ENCODE results near the gene C1orf87.

Gene C1orf87

GRCh38 chr1:60049188-60049587 lies 24.4 kb downstream of the C1orf87 start:
- Histone ChIP-seq H3K36me3 (no peaks in the 10 kb centered on the region), H3K4me1 (no peaks in the 10 kb centered on the region), H3K27me3 (no peaks in the 10 kb centered on the region), H3K27ac (no peak overlapping the region), H3K9me3 (peaks cover 0 to 18% (median 3%) of the 10 kb centered on the region in 3 donors), H3K4me3 (no peak overlapping the region)
- DNase-seq = no peak
- intact Hi-C loops (cut with DNase I; ENCODE audit: low total_unique reads) = no loop called here
- no peak for TF ChIP-seq CTCF (IDR thresholded peaks at IDR 0.05)

GRCh38 chr1:60044881-60045280 lies 28.7 kb downstream of the C1orf87 start:
- Histone ChIP-seq H3K4me3 (no peak overlapping the region), H3K27me3 (no peaks in the 10 kb centered on the region), H3K4me1 (no peaks in the 10 kb centered on the region), H3K9me3 (peaks cover 0 to 9% (median 3%) of the 10 kb centered on the region in 3 donors), H3K36me3 (no peaks in the 10 kb centered on the region), H3K27ac (no peak overlapping the region)
- intact Hi-C loops (cut with DNase I; ENCODE audit: low total_unique reads) = no loop called here
- DNase-seq = no peak
- TF ChIP-seq CTCF (IDR thresholded peaks at IDR 0.05) = no peak

GRCh38 chr1:60041783-60042182 lies 31.8 kb downstream of the C1orf87 start:
- Histone ChIP-seq H3K27me3 (no peaks in the 10 kb centered on the region), H3K36me3 (no peaks in the 10 kb centered on the region), H3K4me1 (peaks cover 0 to 7% (median 0%) of the 10 kb centered on the region in 4 donors), H3K27ac (no peak overlapping the region), H3K4me3 (no peak overlapping the region), H3K9me3 (no peaks in the 10 kb centered on the region)
- intact Hi-C loops (cut with DNase I; ENCODE audit: low total_unique reads) = no loop called here
- DNase-seq = no peak
- no peak for TF ChIP-seq CTCF (IDR thresholded peaks at IDR 0.05)

- H3K27me3 ChIP-seq = no peaks in the 10 kb centered on the region
- no peaks in the 10 kb centered on the region for H3K36me3 ChIP-seq
- H3K9me3 ChIP-seq = no peaks in the 10 kb centered on the region
- H3K4me1 ChIP-seq = peaks cover 0 to 23% (median 0%) of the 10 kb centered on the region in 4 donors
- no peak for TF ChIP-seq CTCF (IDR thresholded peaks at IDR 0.05)
- H3K4me3 ChIP-seq = no peak overlapping the region
- no peak overlapping the region for H3K27ac ChIP-seq
- DNase-seq = no peak
- intact Hi-C loops (cut with DNase I; ENCODE audit: low total_unique reads) = no loop called here
Observed at GRCh38 chr1:60037669-60038068, 35.9 kb downstream of the C1orf87 start.

GRCh38 chr1:60036856-60037460 lies 36.6 kb downstream of the C1orf87 start:
- H3K4me1 ChIP-seq = peaks cover 0 to 23% (median 0%) of the 10 kb centered on the region in 4 donors
- DNase-seq = no peak
- H3K27ac ChIP-seq = no peak overlapping the region
- no peak for TF ChIP-seq CTCF (IDR thresholded peaks at IDR 0.05)
- H3K36me3 ChIP-seq = no peaks in the 10 kb centered on the region
- H3K9me3 ChIP-seq = no peaks in the 10 kb centered on the region
- H3K4me3 ChIP-seq = no peak overlapping the region
- intact Hi-C loops (cut with DNase I; ENCODE audit: low total_unique reads) = no loop called here
- H3K27me3 ChIP-seq = no peaks in the 10 kb centered on the region

- Histone ChIP-seq H3K27me3 (no peaks in the 10 kb centered on the region), H3K4me3 (no peak overlapping the region), H3K4me1 (peaks cover 0 to 30% (median 0%) of the 10 kb centered on the region in 4 donors), H3K27ac (no peak overlapping the region), H3K36me3 (no peaks in the 10 kb centered on the region), H3K9me3 (no peaks in the 10 kb centered on the region)
- TF ChIP-seq CTCF (IDR thresholded peaks at IDR 0.05) = no peak
- DNase-seq = no peak
- intact Hi-C loops (cut with DNase I; ENCODE audit: low total_unique reads) = no loop called here
Observed at GRCh38 chr1:60035921-60036320, 37.6 kb downstream of the C1orf87 start.
